ENCODE results near the gene RNU6-9.
A peak's percentile ranks its signal among the peaks of the same experiment; 100 is the strongest.

Gene RNU6-9

GRCh38 chr19:920051-920864 lies 27.0 kb downstream of the RNU6-9 start:
- ATAC-seq (replicated peaks) (peak; percentile 44 to 50), DNase-seq (peak; percentile 63)
- H3K27ac Mint-ChIP-seq = peak overlapping the region; percentile 86
- H3K36me3 Mint-ChIP-seq = no peaks in the 10 kb centered on the region
- no peaks in the 10 kb centered on the region for H3K9me3 Mint-ChIP-seq
- peaks cover 0 to 22% of the 10 kb centered on the region in 2 donors for H3K27me3 Mint-ChIP-seq
- peak overlapping the region; percentile 69 to 71 for H3K4me3 Mint-ChIP-seq
- H3K4me1 Mint-ChIP-seq = peaks cover 23 to 45% of the 10 kb centered on the region in 2 donors

GRCh38 chr19:924553-925086 lies 31.3 kb downstream of the RNU6-9 start:
- H3K27ac Mint-ChIP-seq = peak overlapping the region; percentile 94
- H3K9me3 Mint-ChIP-seq = no peaks in the 10 kb centered on the region
- peaks cover 17 to 51% of the 10 kb centered on the region in 2 donors for H3K4me1 Mint-ChIP-seq
- no peak for ATAC-seq (replicated peaks)
- DNase-seq = no peak
- no peaks in the 10 kb centered on the region for H3K27me3 Mint-ChIP-seq
- peaks cover 4 to 6% of the 10 kb centered on the region in 2 donors for H3K36me3 Mint-ChIP-seq
- peak overlapping the region; percentile 90 to 92 for H3K4me3 Mint-ChIP-seq

DNA sequence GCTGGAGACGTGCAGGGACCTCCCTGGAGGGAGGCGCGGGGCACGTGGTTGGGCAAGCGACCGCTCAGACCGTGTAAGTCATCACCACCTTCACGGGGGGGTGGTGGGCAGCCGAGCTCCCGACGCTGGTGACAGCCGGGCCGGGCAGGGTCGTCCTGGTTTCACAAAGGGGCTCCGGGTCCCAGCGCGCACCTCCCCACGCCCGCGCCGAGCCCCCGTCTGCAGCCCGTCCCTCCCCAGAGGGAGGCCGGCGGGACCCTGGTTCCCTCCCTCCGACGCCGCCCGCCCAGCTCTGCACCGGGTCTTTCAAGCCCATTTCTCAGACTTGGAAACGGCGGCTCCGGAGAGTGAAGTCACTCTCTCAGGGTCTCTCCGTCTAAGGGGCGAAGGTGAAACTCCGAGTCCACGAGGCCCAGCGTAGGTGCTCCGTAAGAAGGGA lies 31.8 kb downstream of the RNU6-9 start:
- Mint-ChIP-seq H3K4me1 (peaks cover 20 to 52% of the 10 kb centered on the region in 2 donors), H3K27ac (peak overlapping the region; percentile 94), H3K9me3 (no peaks in the 10 kb centered on the region)

GRCh38 chr19:925526-926322 lies 32.4 kb downstream of the RNU6-9 start, which contains the start of gene ARID3A:
TSS of gene ARID3A (plus strand) at chr19:926035. CDS start at chr19:929529, 3,494 bp downstream.
- DNase-seq (peak; percentile 82), ATAC-seq (replicated peaks) (peak; percentile 66 to 74)
- H3K4me3 Mint-ChIP-seq = peak within 1 kb of the TSS; percentile 90 to 92
- peaks cover 13% of the 10 kb centered on the region in 2 donors for H3K36me3 Mint-ChIP-seq
- no peaks in the 10 kb centered on the region for H3K9me3 Mint-ChIP-seq
- H3K4me1 Mint-ChIP-seq = peaks cover 18 to 52% of the 10 kb centered on the region in 2 donors
- no peaks in the 10 kb centered on the region for H3K27me3 Mint-ChIP-seq
- H3K27ac Mint-ChIP-seq = peak within 1 kb of the TSS; percentile 94

More for the DNA sequence above, 31.8 kb downstream of the RNU6-9 start:
- peak overlapping the region; percentile 90 to 92 for H3K4me3 Mint-ChIP-seq
- DNase-seq = no peak
- peak; percentile 60 to 66 for ATAC-seq (replicated peaks)
- peaks cover 8 to 10% of the 10 kb centered on the region in 2 donors for H3K36me3 Mint-ChIP-seq
- no peaks in the 10 kb centered on the region for H3K27me3 Mint-ChIP-seq

GRCh38 chr19:926323-926588 lies 33.0 kb downstream of the RNU6-9 start:
- H3K27ac Mint-ChIP-seq = peak overlapping the region; percentile 81
- H3K4me1 Mint-ChIP-seq = peaks cover 16 to 47% of the 10 kb centered on the region in 2 donors
- H3K36me3 Mint-ChIP-seq = peaks cover 18 to 19% of the 10 kb centered on the region in 2 donors

DNA sequence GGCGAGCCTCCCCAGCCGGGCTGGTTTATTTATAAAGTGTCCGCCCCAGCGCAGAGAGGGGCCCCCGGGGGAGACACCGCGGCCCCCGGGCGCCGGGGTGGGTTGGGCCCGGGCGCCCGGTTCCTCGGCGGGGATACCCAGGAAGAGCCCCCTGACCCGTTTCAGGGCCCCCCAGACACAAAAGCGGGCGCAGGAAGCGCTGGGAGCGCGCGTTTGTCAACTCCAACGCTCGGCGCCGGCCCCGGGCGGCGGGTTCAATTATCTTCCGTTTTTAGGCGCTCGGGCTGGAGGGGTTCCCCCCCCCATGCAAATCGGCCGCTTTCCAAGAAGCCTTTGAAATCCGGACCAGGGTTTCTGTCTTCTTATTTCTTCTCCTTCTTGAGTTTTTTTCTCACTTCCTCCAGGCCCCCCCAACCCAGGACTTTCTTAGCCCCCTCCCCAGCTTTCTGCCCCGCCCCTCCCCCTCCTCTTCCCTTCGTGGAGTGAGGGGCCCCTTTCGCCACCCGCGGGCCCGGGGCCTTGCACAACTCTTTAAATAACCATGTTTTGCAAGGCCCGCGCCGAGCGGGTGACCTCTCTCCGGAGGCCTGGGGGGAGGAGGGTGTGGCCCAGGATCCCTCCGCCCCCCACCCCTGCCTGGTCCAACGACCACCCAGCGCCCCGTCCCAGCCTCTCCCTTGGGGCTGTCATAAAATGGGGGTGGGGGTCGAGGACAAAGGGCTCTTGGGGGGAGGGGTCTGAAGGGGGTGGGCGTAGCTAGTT lies 33.5 kb downstream of the RNU6-9 start:
- H3K4me3 Mint-ChIP-seq = peak overlapping the region; percentile 82 to 92
- ATAC-seq (replicated peaks) = peak; percentile 26 to 42

More at GRCh38 chr19:926323-926588, 33.0 kb downstream of the RNU6-9 start:
- H3K9me3 Mint-ChIP-seq = no peaks in the 10 kb centered on the region
- peak overlapping the region; percentile 82 to 92 for H3K4me3 Mint-ChIP-seq
- ATAC-seq (replicated peaks) = no peak
- DNase-seq = no peak
- no peaks in the 10 kb centered on the region for H3K27me3 Mint-ChIP-seq

DNA sequence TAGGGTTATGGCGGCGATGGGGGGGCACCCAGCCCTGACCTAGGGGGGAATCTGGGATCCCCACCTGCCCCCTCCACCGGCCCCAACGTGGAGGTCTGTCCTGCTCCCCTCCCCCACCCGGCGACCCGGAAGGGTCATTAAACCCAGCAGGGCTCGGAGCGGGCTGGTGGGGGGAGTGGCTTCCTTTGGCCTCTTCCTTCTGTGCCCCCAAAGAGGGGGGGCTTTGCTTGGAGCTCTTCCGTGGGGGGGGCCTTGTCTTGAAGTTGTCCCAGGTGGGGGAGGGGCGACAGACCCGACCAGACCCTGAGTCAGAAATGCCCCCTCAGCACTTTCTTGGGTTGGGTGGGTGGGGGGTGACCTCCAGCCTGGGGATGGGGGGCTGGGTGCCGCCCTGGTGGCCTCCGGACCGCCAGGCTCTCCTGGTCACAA lies 34.1 kb downstream of the RNU6-9 start:
- peak overlapping the region; percentile 81 to 92 for H3K4me3 Mint-ChIP-seq
- H3K27me3 Mint-ChIP-seq = no peaks in the 10 kb centered on the region
- H3K36me3 Mint-ChIP-seq = peaks cover 22 to 26% of the 10 kb centered on the region in 2 donors
- peaks cover 17 to 41% of the 10 kb centered on the region in 2 donors for H3K4me1 Mint-ChIP-seq
- no peak for DNase-seq
- no peak for ATAC-seq (replicated peaks)
- H3K27ac Mint-ChIP-seq = peak overlapping the region; percentile 71
- H3K9me3 Mint-ChIP-seq = no peaks in the 10 kb centered on the region

More for the DNA sequence above, 33.5 kb downstream of the RNU6-9 start:
- DNase-seq = peak; percentile 71
- H3K27ac Mint-ChIP-seq = peak overlapping the region; percentile 89
- peaks cover 19 to 21% of the 10 kb centered on the region in 2 donors for H3K36me3 Mint-ChIP-seq
- no peaks in the 10 kb centered on the region for H3K27me3 Mint-ChIP-seq
- H3K4me1 Mint-ChIP-seq = peaks cover 12 to 41% of the 10 kb centered on the region in 2 donors
- no peaks in the 10 kb centered on the region for H3K9me3 Mint-ChIP-seq

- H3K4me3 Mint-ChIP-seq = peak overlapping the region; percentile 81 to 92
- peaks cover 20 to 46% of the 10 kb centered on the region in 2 donors for H3K4me1 Mint-ChIP-seq
- no peaks in the 10 kb centered on the region for H3K9me3 Mint-ChIP-seq
- ATAC-seq (replicated peaks) (no peak), DNase-seq (no peak)
- H3K27ac Mint-ChIP-seq = peak overlapping the region; percentile 71
- H3K27me3 Mint-ChIP-seq = no peaks in the 10 kb centered on the region
- peaks cover 25 to 30% of the 10 kb centered on the region in 2 donors for H3K36me3 Mint-ChIP-seq
These were observed 34.6 kb downstream of the RNU6-9 start for GRCh38 chr19:927780-928401.

DNA sequence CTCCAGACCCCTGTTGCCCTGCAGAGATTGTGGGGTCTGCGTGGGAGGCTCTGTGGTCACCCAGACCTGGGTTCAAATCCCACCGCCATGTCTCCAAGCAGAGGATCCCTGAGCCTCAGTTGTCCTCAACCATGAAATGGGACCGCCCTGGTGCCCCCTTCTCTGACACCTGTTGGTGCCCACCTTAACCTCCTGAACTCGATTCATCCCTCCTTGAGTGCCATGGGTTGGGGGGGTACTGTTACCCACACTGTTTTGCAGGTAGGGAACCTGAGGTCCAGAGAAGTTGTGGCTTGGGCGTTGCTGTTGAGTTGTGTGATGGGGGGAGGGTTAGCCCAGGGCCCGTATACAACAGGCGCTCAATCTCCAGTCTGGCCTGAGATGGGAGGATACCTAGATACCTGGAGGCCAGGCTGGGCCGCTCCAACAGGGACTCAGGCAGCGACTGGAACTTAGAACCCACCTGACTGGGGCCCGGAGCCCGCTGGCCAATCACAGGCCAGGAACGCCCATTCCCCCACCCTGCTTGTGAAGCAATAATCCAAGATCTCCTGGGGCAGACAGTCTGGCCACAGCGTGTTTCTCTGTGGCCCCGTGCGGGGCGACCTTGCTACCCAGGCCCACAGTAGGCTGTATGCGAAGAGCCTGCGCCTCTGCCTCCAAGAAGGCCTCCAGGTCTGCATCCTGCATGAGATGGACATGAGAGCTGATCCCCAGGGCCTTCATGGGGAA lies 35.4 kb downstream of the RNU6-9 start:
- no peak for ATAC-seq (replicated peaks)
- Mint-ChIP-seq H3K27ac (no peak overlapping the region), H3K36me3 (peaks cover 33 to 37% of the 10 kb centered on the region in 2 donors), H3K27me3 (no peaks in the 10 kb centered on the region), H3K4me1 (peaks cover 22 to 48% of the 10 kb centered on the region in 2 donors), H3K4me3 (no peak overlapping the region), H3K9me3 (no peaks in the 10 kb centered on the region)
- DNase-seq = no peak

DNA sequence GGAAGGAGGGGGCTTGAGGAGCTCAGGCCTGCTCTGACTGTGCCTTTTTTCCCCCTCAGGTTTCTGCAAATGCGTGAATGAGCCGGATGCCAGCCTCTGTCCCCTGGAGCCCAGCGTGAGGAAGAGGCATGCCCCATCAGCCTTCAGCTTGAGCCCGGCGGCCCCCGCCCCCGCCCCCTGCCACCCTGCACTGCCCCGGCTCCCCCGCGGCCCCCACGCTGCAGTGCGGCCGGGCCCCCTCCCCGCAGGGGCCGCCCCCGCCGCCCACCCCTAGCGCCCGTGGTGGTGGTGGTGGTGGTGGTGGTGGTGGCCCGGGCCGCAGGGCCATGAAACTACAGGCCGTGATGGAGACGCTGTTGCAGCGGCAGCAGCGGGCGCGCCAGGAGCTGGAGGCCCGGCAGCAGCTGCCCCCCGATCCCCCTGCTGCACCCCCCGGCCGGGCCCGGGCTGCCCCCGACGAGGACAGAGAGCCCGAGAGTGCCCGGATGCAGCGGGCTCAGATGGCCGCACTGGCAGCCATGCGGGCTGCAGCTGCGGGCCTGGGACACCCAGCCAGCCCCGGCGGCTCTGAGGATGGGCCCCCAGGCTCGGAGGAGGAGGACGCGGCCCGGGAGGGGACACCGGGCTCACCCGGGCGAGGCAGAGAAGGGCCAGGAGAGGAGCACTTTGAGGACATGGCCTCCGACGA lies 36.1 kb downstream of the RNU6-9 start:
- H3K27ac Mint-ChIP-seq = no peak overlapping the region
- DNase-seq (no peak), ATAC-seq (replicated peaks) (no peak)
- H3K9me3 Mint-ChIP-seq = no peaks in the 10 kb centered on the region
- peaks cover 33 to 40% of the 10 kb centered on the region in 2 donors for H3K36me3 Mint-ChIP-seq
- H3K4me3 Mint-ChIP-seq = no peak overlapping the region
- H3K27me3 Mint-ChIP-seq = no peaks in the 10 kb centered on the region
- H3K4me1 Mint-ChIP-seq = peaks cover 19 to 50% of the 10 kb centered on the region in 2 donors

DNA sequence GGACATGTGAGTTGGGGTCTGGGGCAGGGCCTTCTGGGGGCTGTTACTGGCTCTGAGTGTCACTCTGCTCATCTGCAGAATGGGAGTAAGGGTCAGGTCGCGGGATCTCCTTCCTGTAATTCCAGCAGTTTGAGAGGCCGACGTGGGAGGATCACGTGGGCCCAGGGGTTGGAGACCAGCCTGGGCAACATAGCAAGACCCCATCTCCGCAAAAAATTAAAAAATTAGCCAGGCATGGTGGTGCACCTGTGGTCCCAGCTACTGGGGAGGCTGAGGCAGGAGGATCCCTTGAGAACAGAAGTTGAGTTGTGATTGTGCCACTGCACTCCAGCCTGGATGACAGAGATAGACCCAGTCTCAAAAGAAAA lies 36.6 kb downstream of the RNU6-9 start:
- no peak for DNase-seq
- Mint-ChIP-seq H3K9me3 (no peaks in the 10 kb centered on the region), H3K4me1 (peaks cover 17 to 50% of the 10 kb centered on the region in 2 donors), H3K36me3 (peaks cover 33 to 42% of the 10 kb centered on the region in 2 donors), H3K4me3 (no peak overlapping the region), H3K27ac (no peak overlapping the region), H3K27me3 (no peaks in the 10 kb centered on the region)
- no peak for ATAC-seq (replicated peaks)

GRCh38 chr19:931860-932647 lies 38.8 kb downstream of the RNU6-9 start:
- Mint-ChIP-seq H3K27ac (peak overlapping the region; percentile 86), H3K4me1 (peaks cover 21 to 64% of the 10 kb centered on the region in 2 donors), H3K27me3 (no peaks in the 10 kb centered on the region), H3K36me3 (peaks cover 40 to 51% of the 10 kb centered on the region in 2 donors), H3K9me3 (no peaks in the 10 kb centered on the region), H3K4me3 (peak overlapping the region; percentile 64 to 75)
- ATAC-seq (replicated peaks) (no peak), DNase-seq (no peak)
